H1 (cell line): ENCODE measurements around the gene PAGE4. TPM values are rescaled to one million over a fixed set of nuclear protein-coding genes. Genes with fewer than 3 reads are reported as not detected.

Experiments used
- polyA plus RNA-seq, 7 experiments: library from polyadenylated mRNA; depleted of rRNA in 3 of 7; stranded (reverse) in 5 of 7; unstranded in 2 of 7; fragments of >200 nt in 5 of 7; fragments of 200-250 nt in 2 of 7; gene quantifications; 1 replicate in 5 of 7; 2 replicates in 1 of 7; 4 replicates in 1 of 7; pipeline versions ENCODE4 v1.2.1 to v1.2.3, GENCODE V29; 2011 to 2013; ENCODE audit warnings: missing spikeins in 2 of 7, mixed read lengths in 2 of 7
- total RNA-seq: library from RNA; stranded (reverse); fragmentation: NEBNext Ultra II Directional; extraction: Animal tissue kit (Norgen Biotek cat#: 25700); gene quantifications from 2 replicates; pipeline ENCODE4 v1.2.1, GENCODE V29; 2021

Gene PAGE4
- total and polyA plus RNA-seq, 2 of the 8 experiments (the other 6 are each of a cell fraction or from before 2014, with no cell fraction given): 0.53 TPM; not detected in 1

Other genes starting within 250 kb of the PAGE4 start
- gene GAGE12H, start 249.4 kb upstream of the PAGE4 start, total RNA-seq: not detected in 2 replicates
- gene GAGE12H, start 249.4 kb upstream of the PAGE4 start, polyA plus RNA-seq (2011; rRNA removed): not detected in 2 replicates
- not detected in 2 replicates for gene GAGE2A, start 239.8 kb upstream of the PAGE4 start, total RNA-seq
- gene GAGE2A, start 239.8 kb upstream of the PAGE4 start, polyA plus RNA-seq (2011; rRNA removed): not detected in 2 replicates
- gene GAGE1, start 230.3 kb upstream of the PAGE4 start, total RNA-seq: not detected in 2 replicates
- gene GAGE1, start 230.3 kb upstream of the PAGE4 start, polyA plus RNA-seq (2011; rRNA removed): not detected in 2 replicates
- not detected in 2 replicates for gene PAGE1, start 133.3 kb upstream of the PAGE4 start, total RNA-seq
- not detected in 2 replicates for gene PAGE1, start 133.3 kb upstream of the PAGE4 start, polyA plus RNA-seq (2011; rRNA removed)
- gene USP27X, start 50.2 kb downstream of the PAGE4 start, total RNA-seq: 4.7 and 5.7 TPM in 2 replicates
- gene USP27X, start 50.2 kb downstream of the PAGE4 start, polyA plus RNA-seq (2011; rRNA removed): 3.8 TPM in 2 replicates
- gene CLCN5, start 93.3 kb downstream of the PAGE4 start, total RNA-seq: 9.7 and 10.8 TPM in 2 replicates
- gene CLCN5, start 93.3 kb downstream of the PAGE4 start, polyA plus RNA-seq (2011; rRNA removed): 4.2 and 4.4 TPM in 2 replicates